Liver (tissue), 9 donors: ENCODE data around the gene RO60. TPM values are rescaled to one million over a fixed set of nuclear protein-coding genes. Genes with fewer than 3 reads are reported as not detected.

ENCODE experiments used
- DNase-seq: peaks from one replicate; pipeline ENCODE4 v3.0.0-alpha.2; 2017; ENCODE audit warnings: low spot score
- H3K27ac ChIP-seq, 2 donors: one replicate each; pipeline ENCODE4 v1.7.0; 2013; ENCODE audit warnings: inconsistent platforms in 2 of 2, low read length in 2 of 2, control low read depth in 1 of 2, low read depth in 1 of 2, mild to moderate bottlenecking in 1 of 2
- H3K27me3 ChIP-seq, 4 donors: one replicate each; pipeline versions ENCODE4 v1.6.1 to v1.7.0; 2013; ENCODE audit warnings: low read length in 3 of 4, inconsistent platforms in 1 of 4, mild to moderate bottlenecking in 1 of 4, moderate library complexity in 1 of 4; ENCODE audit not compliant: control insufficient read depth in 4 of 4, insufficient read depth in 4 of 4
- H3K36me3 ChIP-seq, 4 donors: one replicate each; pipeline versions ENCODE4 v1.6.1 to v1.7.0; 2013; ENCODE audit warnings: low read length in 3 of 4, mild to moderate bottlenecking in 3 of 4, low read depth in 1 of 4, moderate library complexity in 1 of 4; ENCODE audit not compliant: control insufficient read depth in 4 of 4, insufficient read depth in 3 of 4
- H3K4me1 ChIP-seq, 4 donors: one replicate each; pipeline versions ENCODE4 v1.6.1 to v1.7.0; 2013; ENCODE audit warnings: low read length in 3 of 4, mild to moderate bottlenecking in 3 of 4, moderate library complexity in 1 of 4; ENCODE audit not compliant: control insufficient read depth in 4 of 4, insufficient read depth in 4 of 4
- H3K4me3 ChIP-seq, 3 donors: one replicate each; pipeline versions ENCODE4 v1.6.1 to v1.7.0; 2013; ENCODE audit warnings: low read length in 3 of 3, control low read depth in 1 of 3, low read depth in 1 of 3, mild to moderate bottlenecking in 1 of 3
- H3K9ac ChIP-seq, 2 donors: one replicate each; pipeline ENCODE4 v1.7.0; 2013; ENCODE audit warnings: low read length in 2 of 2, mild to moderate bottlenecking in 2 of 2, moderate library complexity in 2 of 2, control low read depth in 1 of 2, low read depth in 1 of 2
- H3K9me3 ChIP-seq, 4 donors: one replicate each; pipeline versions ENCODE4 v1.6.1 to v1.7.0; 2013; ENCODE audit warnings: low read length in 3 of 4; ENCODE audit not compliant: control insufficient read depth in 4 of 4
- EGR1 ChIP-seq, 2 donors: IDR thresholded peaks; 2 replicates each; pipeline ENCODE4 v1.6.1; 2016 to 2018; ENCODE audit warnings: antibody characterized with exemption in 2 of 2, low read depth in 2 of 2
- FOXA1 ChIP-seq: IDR thresholded peaks from 2 replicates; pipeline ENCODE4 v1.6.1; 2016; ENCODE audit warnings: antibody characterized with exemption
- FOXA2 ChIP-seq: IDR thresholded peaks from 2 replicates; pipeline ENCODE4 v1.6.1; 2016; ENCODE audit warnings: antibody characterized with exemption
- GABPA ChIP-seq, 2 donors: IDR thresholded peaks in 1 of 2; conservative IDR thresholded peaks in 1 of 2; 2 replicates each; pipeline ENCODE4 v1.6.1; 2016; ENCODE audit warnings: antibody characterized with exemption in 2 of 2, mild to moderate bottlenecking in 1 of 2, moderate library complexity in 1 of 2
- HNF4A ChIP-seq, 2 donors: conservative IDR thresholded peaks; 2 replicates each; pipeline ENCODE4 v1.6.1; 2016; ENCODE audit warnings: antibody characterized with exemption in 2 of 2, mild to moderate bottlenecking in 2 of 2
- HNF4G ChIP-seq: IDR thresholded peaks from 2 replicates; pipeline ENCODE4 v1.6.1; 2016; ENCODE audit warnings: antibody characterized with exemption
- JUND ChIP-seq, 2 donors: IDR thresholded peaks; 2 replicates each; pipeline ENCODE4 v1.6.1; 2016; ENCODE audit warnings: antibody characterized with exemption in 2 of 2
- NR2F2 ChIP-seq: IDR thresholded peaks from 2 replicates; pipeline ENCODE4 v1.6.1; 2016; ENCODE audit warnings: antibody characterized with exemption
- RAD21 ChIP-seq, 2 donors: IDR thresholded peaks; 2 replicates each; pipeline ENCODE4 v1.6.1; 2016; ENCODE audit warnings: antibody characterized with exemption in 2 of 2, mild to moderate bottlenecking in 2 of 2
- RXRA ChIP-seq, 2 donors: IDR thresholded peaks; 2 replicates each; pipeline ENCODE4 v1.6.1; 2017 to 2018; ENCODE audit warnings: antibody characterized with exemption in 2 of 2, mild to moderate bottlenecking in 1 of 2
- SP1 ChIP-seq: IDR thresholded peaks from 2 replicates; pipeline ENCODE4 v1.6.1; 2018; ENCODE audit warnings: antibody characterized with exemption, mild to moderate bottlenecking
- TAF1 ChIP-seq: conservative IDR thresholded peaks from 2 replicates; pipeline ENCODE4 v1.6.1; 2016; ENCODE audit warnings: antibody characterized with exemption, mild to moderate bottlenecking
- YY1 ChIP-seq: IDR thresholded peaks from 2 replicates; pipeline ENCODE4 v1.6.1; 2016; ENCODE audit warnings: antibody characterized with exemption, mild to moderate bottlenecking
- WGBS: extraction: QIAGEN DNeasy Blood & Tissue Kit; methylation state at CpG from one replicate; pipeline ENCODE4 v1.1.7; 2013; 5-methylcytosine and 5-hydroxymethylcytosine counted together
- polyA plus RNA-seq, 2 donors: library from polyadenylated mRNA; stranded (reverse) in 1 of 2; unstranded in 1 of 2; fragments of 200-250 nt in 1 of 2; fragments of >200 nt in 1 of 2; fragmentation: Nextera tagmentation in 1 of 2; extraction: Ambion mirVana in 1 of 2; gene quantifications; one replicate each; pipeline versions ENCODE4 v1.2.1 to v1.2.3, GENCODE V29; 2013 to 2015
- total RNA-seq, 2 donors: library from RNA; depleted of rRNA; stranded (reverse); fragments of >200 nt; gene quantifications; one replicate each; pipeline ENCODE4 v1.2.3, GENCODE V29; 2014
- TF ChIP-seq, protein P1 (sequence below): IDR thresholded peaks from 2 replicates; pipeline ENCODE4 v1.6.1; 2016; ENCODE audit warnings: antibody characterized with exemption
- TF ChIP-seq, protein P2 (sequence below): fragments of 150-350 bp; IDR thresholded peaks from 2 replicates; pipeline ENCODE4 v1.5.1; 2017; ENCODE audit warnings: improper control_type of control experiment, low read depth, low read length; ENCODE audit not compliant: missing input control
- TF ChIP-seq, protein P3 (sequence below): IDR thresholded peaks from 2 replicates; pipeline ENCODE4 v1.6.1; 2016; ENCODE audit warnings: antibody characterized with exemption, mild to moderate bottlenecking
- TF ChIP-seq, protein P4 (sequence below): IDR thresholded peaks from 2 replicates; pipeline ENCODE4 v1.6.1; 2016; ENCODE audit warnings: antibody characterized with exemption
- TF ChIP-seq, protein P5 (sequence below): IDR thresholded peaks from 2 replicates; pipeline ENCODE4 v1.6.1; 2016; ENCODE audit warnings: antibody characterized with exemption
- donor health status: healthy.
- donor health status: healthy.
- donor health status: healthy.
- donor health status: healthy.
- donor health status: healthy.

RO60 gene
- total and polyA plus RNA-seq, 4 donors, result 5.9 to 121 (median 34.9) TPM

DNA sequence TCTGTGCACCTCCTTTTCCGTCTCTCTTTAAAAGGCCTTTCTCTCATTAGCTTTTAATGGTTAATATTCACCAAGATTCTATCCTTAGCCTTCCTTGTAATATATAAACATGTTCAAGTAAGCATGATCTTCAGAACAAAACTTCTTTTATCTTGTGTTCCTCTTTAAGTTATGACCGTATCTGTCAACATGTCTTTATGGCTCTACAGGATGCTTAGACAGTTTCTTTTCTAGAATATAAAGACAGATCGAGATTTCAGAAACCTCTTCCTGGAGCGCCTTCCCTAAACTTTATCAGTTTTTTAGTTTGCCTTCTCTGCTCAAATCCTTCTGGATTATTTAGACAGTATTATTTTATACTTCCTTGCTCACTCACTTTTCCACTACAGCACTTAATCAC lies 7.2 kb downstream of the RO60 start:
- no peak for TF ChIP-seq TAF1
- no peak for TF ChIP-seq NR2F2
- TF ChIP-seq, protein P1, sequence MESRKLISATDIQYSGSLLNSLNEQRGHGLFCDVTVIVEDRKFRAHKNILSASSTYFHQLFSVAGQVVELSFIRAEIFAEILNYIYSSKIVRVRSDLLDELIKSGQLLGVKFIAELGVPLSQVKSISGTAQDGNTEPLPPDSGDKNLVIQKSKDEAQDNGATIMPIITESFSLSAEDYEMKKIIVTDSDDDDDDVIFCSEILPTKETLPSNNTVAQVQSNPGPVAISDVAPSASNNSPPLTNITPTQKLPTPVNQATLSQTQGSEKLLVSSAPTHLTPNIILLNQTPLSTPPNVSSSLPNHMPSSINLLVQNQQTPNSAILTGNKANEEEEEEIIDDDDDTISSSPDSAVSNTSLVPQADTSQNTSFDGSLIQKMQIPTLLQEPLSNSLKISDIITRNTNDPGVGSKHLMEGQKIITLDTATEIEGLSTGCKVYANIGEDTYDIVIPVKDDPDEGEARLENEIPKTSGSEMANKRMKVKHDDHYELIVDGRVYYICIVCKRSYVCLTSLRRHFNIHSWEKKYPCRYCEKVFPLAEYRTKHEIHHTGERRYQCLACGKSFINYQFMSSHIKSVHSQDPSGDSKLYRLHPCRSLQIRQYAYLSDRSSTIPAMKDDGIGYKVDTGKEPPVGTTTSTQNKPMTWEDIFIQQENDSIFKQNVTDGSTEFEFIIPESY, result no peak
- H3K9ac ChIP-seq, result no peak overlapping the region
- peaks cover 0 to 1% (median 0%) of the 10 kb centered on the region in 4 donors for H3K4me1 ChIP-seq
- H3K27me3 ChIP-seq, result no peaks in the 10 kb centered on the region
- WGBS, result 81% methylated on average over 4 of the region's 4 CpGs
- DNase-seq, result no peak
- peaks cover 0 to 6% (median 0%) of the 10 kb centered on the region in 4 donors for H3K36me3 ChIP-seq
- H3K9me3 ChIP-seq, result no peaks in the 10 kb centered on the region
- H3K27ac ChIP-seq, result no peak overlapping the region
- no peak overlapping the region for H3K4me3 ChIP-seq

DNA sequence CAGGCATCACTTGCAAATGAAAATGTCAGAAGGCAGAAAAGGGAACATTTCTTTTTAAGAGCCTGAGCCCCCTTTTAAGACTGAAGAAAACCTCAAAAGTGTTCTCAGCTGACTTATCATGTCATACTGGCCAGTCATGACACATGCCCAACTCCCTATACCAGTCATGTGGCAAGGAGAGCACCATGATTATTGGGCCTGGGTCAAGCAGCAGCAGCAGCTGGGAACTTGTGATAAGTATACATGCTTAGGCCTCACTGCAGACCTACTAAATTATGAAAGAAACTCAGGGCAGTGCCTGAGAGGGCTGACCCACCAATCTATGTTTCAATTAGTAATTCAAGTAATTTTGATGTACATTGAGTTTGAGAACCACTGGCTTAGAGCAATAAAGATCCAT lies 8.6 kb downstream of the RO60 start:
- Histone ChIP-seq H3K27ac (no peak overlapping the region), H3K4me1 (peaks cover 0 to 1% (median 0%) of the 10 kb centered on the region in 4 donors)

More for the DNA sequence above, 8.6 kb downstream of the RO60 start:
- H3K4me3 ChIP-seq, result no peak overlapping the region
- H3K27me3 ChIP-seq, result no peaks in the 10 kb centered on the region
- TF ChIP-seq, protein P2, sequence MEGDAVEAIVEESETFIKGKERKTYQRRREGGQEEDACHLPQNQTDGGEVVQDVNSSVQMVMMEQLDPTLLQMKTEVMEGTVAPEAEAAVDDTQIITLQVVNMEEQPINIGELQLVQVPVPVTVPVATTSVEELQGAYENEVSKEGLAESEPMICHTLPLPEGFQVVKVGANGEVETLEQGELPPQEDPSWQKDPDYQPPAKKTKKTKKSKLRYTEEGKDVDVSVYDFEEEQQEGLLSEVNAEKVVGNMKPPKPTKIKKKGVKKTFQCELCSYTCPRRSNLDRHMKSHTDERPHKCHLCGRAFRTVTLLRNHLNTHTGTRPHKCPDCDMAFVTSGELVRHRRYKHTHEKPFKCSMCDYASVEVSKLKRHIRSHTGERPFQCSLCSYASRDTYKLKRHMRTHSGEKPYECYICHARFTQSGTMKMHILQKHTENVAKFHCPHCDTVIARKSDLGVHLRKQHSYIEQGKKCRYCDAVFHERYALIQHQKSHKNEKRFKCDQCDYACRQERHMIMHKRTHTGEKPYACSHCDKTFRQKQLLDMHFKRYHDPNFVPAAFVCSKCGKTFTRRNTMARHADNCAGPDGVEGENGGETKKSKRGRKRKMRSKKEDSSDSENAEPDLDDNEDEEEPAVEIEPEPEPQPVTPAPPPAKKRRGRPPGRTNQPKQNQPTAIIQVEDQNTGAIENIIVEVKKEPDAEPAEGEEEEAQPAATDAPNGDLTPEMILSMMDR, result no peak
- TF ChIP-seq NR2F2 (no peak), JUND (IDR thresholded peaks at IDR 0.05) (no peak), HNF4A (conservative IDR thresholded peaks at IDR 0.05) (no peak), EGR1 (IDR thresholded peaks at IDR 0.05; ENCODE audit: low read depth in 2 of 2) (no peak), YY1 (no peak), TAF1 (no peak), FOXA1 (no peak), HNF4G (no peak), RAD21 (IDR thresholded peaks at IDR 0.05) (no peak), SP1 (no peak), GABPA (IDR thresholded peaks at IDR 0.05 in 1 of 2, conservative IDR thresholded peaks at IDR 0.05 in 1 of 2) (no peak), FOXA2 (no peak), RXRA (IDR thresholded peaks at IDR 0.05) (no peak)
- TF ChIP-seq, protein P3, sequence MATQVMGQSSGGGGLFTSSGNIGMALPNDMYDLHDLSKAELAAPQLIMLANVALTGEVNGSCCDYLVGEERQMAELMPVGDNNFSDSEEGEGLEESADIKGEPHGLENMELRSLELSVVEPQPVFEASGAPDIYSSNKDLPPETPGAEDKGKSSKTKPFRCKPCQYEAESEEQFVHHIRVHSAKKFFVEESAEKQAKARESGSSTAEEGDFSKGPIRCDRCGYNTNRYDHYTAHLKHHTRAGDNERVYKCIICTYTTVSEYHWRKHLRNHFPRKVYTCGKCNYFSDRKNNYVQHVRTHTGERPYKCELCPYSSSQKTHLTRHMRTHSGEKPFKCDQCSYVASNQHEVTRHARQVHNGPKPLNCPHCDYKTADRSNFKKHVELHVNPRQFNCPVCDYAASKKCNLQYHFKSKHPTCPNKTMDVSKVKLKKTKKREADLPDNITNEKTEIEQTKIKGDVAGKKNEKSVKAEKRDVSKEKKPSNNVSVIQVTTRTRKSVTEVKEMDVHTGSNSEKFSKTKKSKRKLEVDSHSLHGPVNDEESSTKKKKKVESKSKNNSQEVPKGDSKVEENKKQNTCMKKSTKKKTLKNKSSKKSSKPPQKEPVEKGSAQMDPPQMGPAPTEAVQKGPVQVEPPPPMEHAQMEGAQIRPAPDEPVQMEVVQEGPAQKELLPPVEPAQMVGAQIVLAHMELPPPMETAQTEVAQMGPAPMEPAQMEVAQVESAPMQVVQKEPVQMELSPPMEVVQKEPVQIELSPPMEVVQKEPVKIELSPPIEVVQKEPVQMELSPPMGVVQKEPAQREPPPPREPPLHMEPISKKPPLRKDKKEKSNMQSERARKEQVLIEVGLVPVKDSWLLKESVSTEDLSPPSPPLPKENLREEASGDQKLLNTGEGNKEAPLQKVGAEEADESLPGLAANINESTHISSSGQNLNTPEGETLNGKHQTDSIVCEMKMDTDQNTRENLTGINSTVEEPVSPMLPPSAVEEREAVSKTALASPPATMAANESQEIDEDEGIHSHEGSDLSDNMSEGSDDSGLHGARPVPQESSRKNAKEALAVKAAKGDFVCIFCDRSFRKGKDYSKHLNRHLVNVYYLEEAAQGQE, result no peak
- TF ChIP-seq, protein P4, sequence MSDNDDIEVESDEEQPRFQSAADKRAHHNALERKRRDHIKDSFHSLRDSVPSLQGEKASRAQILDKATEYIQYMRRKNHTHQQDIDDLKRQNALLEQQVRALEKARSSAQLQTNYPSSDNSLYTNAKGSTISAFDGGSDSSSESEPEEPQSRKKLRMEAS, result no peak
- TF ChIP-seq, protein P1, result no peak
- TF ChIP-seq, protein P5, sequence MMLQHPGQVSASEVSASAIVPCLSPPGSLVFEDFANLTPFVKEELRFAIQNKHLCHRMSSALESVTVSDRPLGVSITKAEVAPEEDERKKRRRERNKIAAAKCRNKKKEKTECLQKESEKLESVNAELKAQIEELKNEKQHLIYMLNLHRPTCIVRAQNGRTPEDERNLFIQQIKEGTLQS, result no peak
- H3K9ac ChIP-seq, result no peak overlapping the region
- H3K9me3 ChIP-seq, result no peaks in the 10 kb centered on the region
- peaks cover 0 to 6% (median 0%) of the 10 kb centered on the region in 4 donors for H3K36me3 ChIP-seq
- DNase-seq, result peak; percentile 47
